Testis (tissue), 2 donors: ENCODE measurements around the gene TUBAL3.

ENCODE experiments used
- CTCF ChIP-seq, 3 experiments: fragments of 450-650 bp in 2 of 3; fragments of 200-600 bp in 1 of 3; sonication (generic) in 1 of 3; IDR thresholded peaks; one replicate each; pipeline ENCODE4 v1.5.1; 2016 to 2019; ENCODE audit warnings: antibody characterized with exemption in 3 of 3, mild to moderate bottlenecking in 2 of 3, moderate library complexity in 1 of 3
- POLR2A ChIP-seq: fragments of 450-650 bp; IDR thresholded peaks from one replicate; pipeline ENCODE4 v1.6.1; 2017; ENCODE audit warnings: antibody characterized with exemption, mild to moderate bottlenecking, moderate library complexity

DNA sequence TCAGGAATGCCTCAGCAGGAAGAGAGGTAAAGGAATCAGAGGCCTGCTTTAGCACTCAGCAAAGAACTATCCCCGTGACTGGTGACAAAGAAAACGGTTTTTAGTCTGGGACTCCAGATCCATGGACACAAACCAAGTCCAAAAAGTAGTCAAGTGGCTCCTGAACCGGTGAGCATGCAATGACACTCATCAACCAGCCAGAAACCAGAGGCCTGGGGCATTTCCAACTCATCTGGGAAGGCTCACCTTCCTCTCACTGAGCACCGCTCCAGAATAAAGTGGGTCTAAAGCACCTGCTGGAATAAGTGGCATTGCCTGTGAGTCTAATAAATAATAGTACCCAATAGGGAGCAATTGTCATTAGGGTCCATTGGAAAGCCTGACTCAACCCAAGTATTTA, 57.7 kb downstream of the TUBAL3 start:
- no peak for TF ChIP-seq CTCF (IDR thresholded peaks at IDR 0.05)
- no peak for TF ChIP-seq POLR2A
